LHCN-M2 (cell line): ENCODE measurements around the gene PRPSAP1. TPM values are rescaled to one million over a fixed set of nuclear protein-coding genes. Genes with fewer than 3 reads are reported as not detected.
"Not testable (repeated sequence)": the region's sequence is repeated elsewhere in the genome, so short reads cannot be mapped to it uniquely, and the experiment has no call there.

ENCODE experiments used
- DNase-seq: peaks from one replicate; pipeline ENCODE4 v3.0.0-alpha.2; 2012; ENCODE audit warnings: low read depth
- total RNA-seq: library from RNA; depleted of rRNA; stranded (reverse); fragments of >200 nt; gene quantifications from 2 replicates; pipeline ENCODE4 v1.2.3, GENCODE V29; 2014

PRPSAP1 gene
- total RNA-seq, 1 experiment from 2014 or later, result 47.8 TPM

GRCh38 chr17:76360461-76360860, 6.7 kb upstream of the PRPSAP1 start:
- DNase-seq, result no peak

- DNase-seq, result not testable (repeated sequence)
Measured at GRCh38 chr17:76359776-76360175, 6.1 kb upstream of the PRPSAP1 start.

DNA sequence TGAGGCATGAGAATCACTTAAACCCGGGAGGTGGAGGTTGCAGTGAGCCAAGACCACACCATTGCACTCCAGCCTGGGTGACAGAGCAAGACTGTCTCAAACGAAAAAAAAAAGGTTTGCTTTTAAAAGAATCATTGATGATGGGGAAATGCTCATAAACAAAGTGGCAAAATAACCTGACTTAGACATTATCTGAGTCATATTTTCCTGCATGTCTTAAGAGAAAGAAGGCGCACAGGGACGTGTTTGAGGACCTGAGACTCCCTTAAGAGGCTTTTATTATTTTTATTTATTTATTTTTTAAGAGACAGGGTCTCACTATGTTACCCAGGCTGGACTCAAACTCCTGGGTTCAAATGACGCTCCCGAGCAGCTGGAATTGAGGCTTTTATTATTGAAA, 5.7 kb upstream of the PRPSAP1 start:
- DNase-seq, result no peak

DNA sequence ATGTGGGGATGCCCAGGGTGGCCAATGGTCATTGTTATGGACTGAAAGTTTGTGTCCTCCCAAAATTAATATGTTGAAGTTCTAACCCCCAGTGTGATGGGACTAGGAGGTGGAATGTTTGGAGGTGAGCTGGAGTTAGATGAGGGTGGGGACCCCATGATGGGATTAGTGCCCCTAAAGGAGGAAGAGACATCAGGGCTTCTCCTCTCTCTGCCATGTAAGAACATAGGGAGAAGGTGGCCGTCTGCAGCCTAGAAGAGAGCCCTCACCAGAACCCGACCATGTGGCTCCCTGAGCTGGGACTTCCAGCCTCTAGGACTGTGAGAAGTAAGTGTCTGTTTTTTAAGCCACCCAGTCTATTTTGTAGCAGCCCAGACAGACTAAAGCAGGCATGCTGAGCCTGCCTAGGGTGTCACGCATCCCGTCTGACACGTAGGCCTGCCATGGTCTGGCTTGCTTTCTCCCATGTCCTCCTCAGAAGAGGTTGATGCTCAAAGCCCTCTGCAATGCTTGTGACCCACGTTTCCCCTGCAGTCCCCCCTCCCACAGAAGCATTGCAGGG, 4.0 kb upstream of the PRPSAP1 start:
- DNase-seq, result no peak

GRCh38 chr17:76356803-76357456, 3.2 kb upstream of the PRPSAP1 start:
- DNase-seq, result no peak

DNA sequence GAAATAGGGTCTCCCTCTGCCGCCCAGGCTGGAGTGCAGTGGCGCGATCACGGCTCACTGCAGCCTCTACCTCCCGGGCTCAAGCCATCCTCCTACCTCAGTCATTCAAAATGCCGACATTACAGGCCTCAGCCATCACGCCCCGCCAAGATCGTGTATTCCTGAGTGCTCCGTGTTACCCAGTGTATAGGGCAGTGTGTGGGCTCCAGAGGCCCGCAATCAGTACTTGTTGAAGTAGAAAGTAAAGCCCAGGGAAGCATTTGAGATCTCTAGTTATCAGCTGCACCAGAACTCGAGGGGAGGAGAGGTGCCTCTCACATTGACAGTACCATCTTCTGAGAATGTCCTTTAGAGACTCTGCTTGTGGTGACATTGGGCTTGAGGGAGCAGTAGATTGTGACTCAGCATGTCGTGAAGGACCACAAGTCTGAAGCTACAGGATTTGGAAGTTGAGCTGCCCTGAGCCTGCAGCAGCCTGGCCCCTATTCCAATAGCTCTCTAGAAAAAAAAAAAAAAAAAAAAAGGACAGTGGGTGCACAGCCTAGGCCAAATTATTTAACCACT, 1.1 kb upstream of the PRPSAP1 start:
- no peak for DNase-seq

DNA sequence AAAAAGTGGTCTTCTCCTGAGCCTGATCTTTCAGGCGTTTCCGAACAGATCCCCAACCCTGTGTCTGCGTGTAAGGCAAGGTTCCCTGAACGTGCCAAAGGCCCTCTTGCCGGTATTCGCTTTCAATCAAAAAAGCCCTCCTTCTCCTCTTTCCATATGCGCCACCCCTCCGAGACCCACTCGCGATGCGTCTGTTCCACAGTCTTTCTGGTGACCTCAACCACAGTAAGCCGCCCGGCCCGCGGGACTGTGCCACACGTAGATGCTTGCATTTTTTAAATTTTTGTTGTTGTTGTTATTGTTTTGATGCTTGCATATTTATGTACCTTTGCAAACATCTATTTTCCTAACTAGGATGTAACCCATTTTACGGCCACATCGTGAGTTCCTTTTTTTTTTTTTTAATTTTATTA, 607 bp upstream of the PRPSAP1 start:
- DNase-seq, result no peak

- DNase-seq, result no peak
Measured at GRCh38 chr17:76353004-76353598, 615 bp downstream of the PRPSAP1 start.

DNA sequence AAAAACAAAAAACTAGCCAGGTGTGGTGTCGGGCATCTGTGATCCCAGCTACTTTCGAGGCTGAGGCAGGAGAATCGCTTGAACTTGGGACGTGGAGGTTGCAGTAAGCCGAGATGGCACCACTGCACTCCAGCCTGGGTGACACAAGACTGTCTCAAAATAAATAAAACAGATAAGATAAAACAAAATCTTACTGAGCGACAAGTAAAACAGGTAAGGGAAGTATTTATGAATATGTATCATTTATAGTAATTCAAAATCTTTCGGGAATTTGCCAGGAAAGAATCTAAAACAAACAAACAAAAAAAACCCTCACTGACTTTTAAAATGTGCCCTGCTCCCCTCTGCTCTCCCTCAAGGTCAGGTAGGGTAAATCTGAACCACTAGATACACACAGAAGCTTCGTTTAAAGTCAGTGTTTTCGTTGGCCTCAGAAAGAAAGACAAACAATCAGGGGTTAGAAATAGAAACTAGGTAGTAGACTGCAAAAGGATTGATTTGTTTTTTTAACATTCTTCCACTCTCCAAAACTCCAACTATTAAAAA, 2.1 kb downstream of the PRPSAP1 start:
- no peak for DNase-seq

DNA sequence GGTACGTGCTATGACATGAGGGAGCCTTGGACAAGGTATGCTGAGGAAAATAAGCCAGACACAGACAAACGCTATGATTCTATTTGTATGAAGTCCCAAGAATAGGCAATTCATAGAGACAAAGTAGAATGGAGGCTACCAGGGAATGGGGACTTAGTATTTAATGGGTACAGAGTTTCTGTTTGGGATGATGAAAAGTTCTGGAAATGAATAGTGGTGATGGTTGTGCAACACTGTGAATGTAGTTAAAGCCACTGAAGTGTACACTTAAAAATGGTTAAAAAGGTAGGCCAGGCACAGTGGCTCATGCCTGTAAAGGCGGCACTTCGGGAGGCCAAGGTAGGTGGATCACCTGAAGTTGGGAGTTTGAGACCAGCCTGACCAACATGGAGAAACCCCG, 3.3 kb downstream of the PRPSAP1 start:
- no peak for DNase-seq

DNA sequence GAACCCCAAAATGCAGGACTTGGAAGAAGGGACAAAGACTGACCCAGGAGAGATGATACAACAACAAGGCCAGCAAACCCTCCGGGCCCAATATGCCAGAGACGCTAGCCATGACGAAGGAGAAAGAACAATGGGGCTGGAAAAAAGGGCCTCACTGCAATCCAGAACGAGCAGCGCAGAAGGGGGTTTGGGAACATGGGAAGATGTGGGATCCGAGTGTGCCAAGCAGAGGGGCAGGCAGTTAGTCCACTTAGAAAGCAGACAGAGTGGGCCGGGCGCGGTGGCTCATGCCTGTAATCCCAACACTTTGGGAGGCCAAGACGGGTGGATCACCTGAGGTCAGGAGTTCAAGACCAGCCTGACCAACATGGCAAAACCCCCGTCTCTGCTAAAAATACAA, 6.8 kb downstream of the PRPSAP1 start:
- DNase-seq, result not testable (repeated sequence)

GRCh38 chr17:76345377-76345974, 8.2 kb downstream of the PRPSAP1 start:
- DNase-seq, result no peak

- DNase-seq, result no peak
Measured at GRCh38 chr17:76343106-76343505, 10.6 kb downstream of the PRPSAP1 start.

GRCh38 chr17:76341301-76341700, 12.4 kb downstream of the PRPSAP1 start:
- no peak for DNase-seq

GRCh38 chr17:76337413-76337777, 16.3 kb downstream of the PRPSAP1 start:
- peak; percentile 92 for DNase-seq

DNA sequence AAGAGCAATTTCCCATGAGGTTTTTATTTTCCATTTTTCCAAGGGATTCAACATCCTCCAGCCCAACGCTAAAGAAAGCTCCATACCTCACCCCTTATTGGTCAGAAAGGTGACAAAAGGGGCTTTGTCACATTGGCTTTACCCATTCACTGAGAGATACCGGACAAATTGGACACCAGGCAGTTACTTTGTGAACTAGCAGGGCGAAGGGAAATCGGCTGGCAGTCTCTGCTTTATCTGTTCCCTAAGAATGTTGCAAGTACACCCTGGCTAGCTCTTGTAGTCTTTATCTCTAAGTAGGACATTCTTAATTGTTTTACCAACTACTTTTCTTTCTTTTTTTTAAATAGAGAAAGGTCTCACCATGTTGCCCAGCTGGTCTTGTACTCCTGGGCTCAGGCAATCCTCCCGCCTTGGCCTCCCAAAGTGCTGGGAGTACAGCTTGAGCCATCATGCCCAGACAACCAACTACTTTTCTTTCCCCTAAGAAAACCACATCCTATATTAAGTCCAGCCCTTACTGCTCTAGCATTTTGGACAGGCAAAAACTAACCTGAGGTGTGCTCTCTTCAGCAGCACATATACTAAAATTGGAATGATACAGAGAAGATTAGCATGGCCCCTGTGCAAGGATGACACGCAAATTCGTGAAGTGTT, 16.8 kb downstream of the PRPSAP1 start:
- peak; percentile 62 for DNase-seq

DNA sequence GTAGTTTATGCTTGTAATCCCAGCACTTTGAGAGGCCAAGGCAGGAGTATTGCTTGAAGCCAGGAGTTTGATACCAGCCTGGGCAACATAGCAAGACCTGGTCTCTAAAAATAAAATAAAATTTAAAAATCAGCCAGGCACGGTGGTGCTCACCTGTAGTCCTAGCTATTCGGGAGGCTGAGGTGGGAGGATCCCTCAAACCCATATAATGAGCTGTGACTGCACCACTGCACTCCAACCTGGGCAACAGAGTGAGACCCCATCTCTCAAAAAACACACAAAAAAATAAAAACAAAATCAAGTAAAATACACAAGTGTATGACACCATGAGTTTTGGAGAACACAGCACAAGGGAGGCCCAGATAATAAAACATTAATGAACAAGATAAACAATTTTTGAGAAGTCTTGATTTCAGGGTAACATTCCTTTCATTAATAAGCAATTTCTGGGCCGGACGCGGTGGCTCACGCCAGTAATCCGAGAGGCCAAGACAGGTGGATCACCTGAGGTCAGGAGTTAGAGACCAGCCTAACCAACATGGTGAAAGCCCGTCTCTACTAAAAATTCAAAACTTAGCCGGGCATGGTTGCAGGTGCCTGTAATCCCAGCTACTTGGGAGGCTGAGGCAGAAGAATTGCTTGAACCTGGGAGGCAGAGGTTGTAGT, 17.9 kb downstream of the PRPSAP1 start:
- DNase-seq, result no peak

DNA sequence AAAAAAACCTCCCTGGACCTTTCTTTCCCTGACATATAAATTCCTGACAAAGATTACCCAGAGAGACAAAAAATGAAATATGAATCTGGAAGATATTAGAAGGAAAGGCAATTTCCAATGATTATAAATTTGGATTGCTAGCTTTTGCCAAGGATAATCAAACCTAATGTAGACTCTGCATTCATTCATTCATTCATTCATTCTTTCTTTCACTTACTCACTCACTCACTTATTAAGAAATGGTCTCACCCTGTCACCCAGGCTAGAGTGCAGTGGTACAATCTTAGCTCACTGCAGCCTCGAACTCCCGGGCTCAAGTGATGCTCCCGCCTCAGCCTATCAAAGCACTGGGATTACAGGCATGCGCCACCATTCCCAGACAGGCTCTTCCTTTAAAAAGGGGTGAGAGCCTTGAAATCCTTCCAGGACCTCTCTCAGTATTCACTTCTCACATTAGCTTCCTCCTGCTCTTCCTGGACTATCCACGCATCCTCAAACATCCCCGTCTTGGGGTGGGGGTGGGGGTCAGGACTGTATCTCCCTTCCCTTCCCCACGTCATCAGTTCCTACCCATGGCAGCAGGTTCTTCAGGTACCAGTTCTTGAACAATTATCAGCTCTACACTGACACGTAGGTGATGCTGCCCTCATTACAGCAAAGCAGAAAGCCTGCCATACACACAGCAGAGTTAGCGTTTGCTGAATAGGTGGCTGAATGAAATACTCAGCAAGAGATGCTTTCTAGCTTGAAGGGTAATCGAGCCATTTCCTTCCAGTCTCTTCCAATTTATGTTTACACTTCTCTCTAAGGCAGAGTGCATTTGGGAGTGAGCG, 19.8 kb downstream of the PRPSAP1 start:
- DNase-seq, result no peak

DNA sequence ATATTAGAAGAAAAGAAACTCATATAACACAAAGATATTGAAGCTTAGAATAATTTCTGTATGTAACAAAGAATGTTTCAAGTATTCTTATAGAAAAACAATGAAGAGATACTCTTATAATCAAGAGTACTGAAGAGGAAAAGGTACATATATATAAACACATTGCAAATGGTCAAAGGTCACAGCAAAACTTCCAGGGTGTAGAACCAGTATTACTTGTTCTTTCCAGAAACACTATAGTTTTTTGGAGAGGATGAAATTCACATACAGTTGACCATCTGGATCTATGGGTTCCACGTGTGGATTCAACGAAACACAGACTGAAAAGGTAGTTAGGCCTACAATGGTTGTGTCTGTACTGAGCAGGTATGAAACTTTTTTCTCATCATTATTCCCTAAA, 22.6 kb downstream of the PRPSAP1 start:
- no peak for DNase-seq

GRCh38 chr17:76329664-76330063, 24.1 kb downstream of the PRPSAP1 start:
- DNase-seq, result no peak
